ENCODE results near the gene PCDH9. TPM values are rescaled to one million over a fixed set of nuclear protein-coding genes. Genes with fewer than 3 reads are reported as not detected.
"Not testable (repeated sequence)": the region's sequence is repeated elsewhere in the genome, so short reads cannot be mapped to it uniquely, and the experiment has no call there.

PCDH9 gene
- total RNA-seq, 1 donor from 2014 or later = 17.1 TPM

GRCh38 chr13:66663206-66663605 lies 566.9 kb downstream of the PCDH9 start:
- DNase-seq (ENCODE audit: low spot score) = no peak
- intact Hi-C loops (cut with DNase I) = no loop called here

- no peak for DNase-seq (ENCODE audit: low spot score)
- intact Hi-C loops (cut with DNase I) = no loop called here
These were observed 568.8 kb downstream of the PCDH9 start for GRCh38 chr13:66661336-66661735.

- intact Hi-C loops (cut with DNase I) = no loop called here
- DNase-seq (ENCODE audit: low spot score) = no peak
These were observed 569.7 kb downstream of the PCDH9 start for GRCh38 chr13:66660468-66660813.

GRCh38 chr13:66659701-66660467 lies 570.3 kb downstream of the PCDH9 start:
- no peak for DNase-seq (ENCODE audit: low spot score)

GRCh38 chr13:66659286-66659685 lies 570.9 kb downstream of the PCDH9 start:
- intact Hi-C loops (cut with DNase I) = no loop called here
- no peak for DNase-seq (ENCODE audit: low spot score)

More at GRCh38 chr13:66659701-66660467, 570.3 kb downstream of the PCDH9 start:
- intact Hi-C loops (cut with DNase I) = no loop called here

GRCh38 chr13:66657165-66657881 lies 572.8 kb downstream of the PCDH9 start:
- intact Hi-C loops (cut with DNase I) = no loop called here

GRCh38 chr13:66655847-66656454 lies 574.2 kb downstream of the PCDH9 start:
- intact Hi-C loops (cut with DNase I) = no loop called here
- no peak for DNase-seq (ENCODE audit: low spot score)

More at GRCh38 chr13:66657165-66657881, 572.8 kb downstream of the PCDH9 start:
- peak; percentile 80 for DNase-seq (ENCODE audit: low spot score)

GRCh38 chr13:66644855-66645460 lies 585.2 kb downstream of the PCDH9 start:
- no peak for DNase-seq (ENCODE audit: low spot score)
- intact Hi-C loops (cut with DNase I) = no loop called here

GRCh38 chr13:66640231-66640630 lies 589.9 kb downstream of the PCDH9 start:
- intact Hi-C loops (cut with DNase I) = no loop called here
- no peak for DNase-seq (ENCODE audit: low spot score)

GRCh38 chr13:66639044-66639443 lies 591.1 kb downstream of the PCDH9 start:
- DNase-seq (ENCODE audit: low spot score) = no peak
- intact Hi-C loops (cut with DNase I) = no loop called here

GRCh38 chr13:66635526-66635925 lies 594.6 kb downstream of the PCDH9 start:
- intact Hi-C loops (cut with DNase I) = no loop called here
- DNase-seq (ENCODE audit: low spot score) = no peak

GRCh38 chr13:66634384-66634783 lies 595.8 kb downstream of the PCDH9 start:
- no peak for DNase-seq (ENCODE audit: low spot score)
- intact Hi-C loops (cut with DNase I) = no loop called here

- intact Hi-C loops (cut with DNase I) = loop anchor here (10.0 kb wide), 1 partner anchor 597 kb away; no protein-coding TSS in a partner anchor
These were observed 602.6 kb downstream of the PCDH9 start for GRCh38 chr13:66627512-66627911.

GRCh38 chr13:66624302-66624701 lies 605.8 kb downstream of the PCDH9 start:
- no peak for DNase-seq (ENCODE audit: low spot score)
- intact Hi-C loops (cut with DNase I) = loop anchor here (10.0 kb wide), 1 partner anchor 600 kb away; no protein-coding TSS in a partner anchor

More at GRCh38 chr13:66627512-66627911, 602.6 kb downstream of the PCDH9 start:
- DNase-seq (ENCODE audit: low spot score) = no peak

GRCh38 chr13:66623129-66623820 lies 606.9 kb downstream of the PCDH9 start:
- intact Hi-C loops (cut with DNase I) = loop anchor here (10.0 kb wide), 1 partner anchor 602 kb away; no protein-coding TSS in a partner anchor
- no peak for DNase-seq (ENCODE audit: low spot score)

- intact Hi-C loops (cut with DNase I) = loop anchor here (10.0 kb wide), 1 partner anchor 603 kb away; no protein-coding TSS in a partner anchor
- DNase-seq (ENCODE audit: low spot score) = not testable (repeated sequence)
These were observed 608.2 kb downstream of the PCDH9 start for GRCh38 chr13:66621906-66622447.

GRCh38 chr13:66618702-66619101 lies 611.4 kb downstream of the PCDH9 start:
- intact Hi-C loops (cut with DNase I) = no loop called here
- DNase-seq (ENCODE audit: low spot score) = no peak

- no peak for DNase-seq (ENCODE audit: low spot score)
- intact Hi-C loops (cut with DNase I) = no loop called here
These were observed 612.4 kb downstream of the PCDH9 start for GRCh38 chr13:66617786-66618185.

- intact Hi-C loops (cut with DNase I) = no loop called here
- no peak for DNase-seq (ENCODE audit: low spot score)
These were observed 617.2 kb downstream of the PCDH9 start for GRCh38 chr13:66612983-66613382.
